GM10266 (cell line): ENCODE measurements around the gene MRPL36.

ENCODE experiments used
- DNase-seq: peaks from one replicate; pipeline ENCODE4 v3.0.0; 2012; ENCODE audit errors: extremely low spot score
- TF ChIP-seq, protein P1 (sequence below): IDR thresholded peaks from 2 replicates; pipeline ENCODE4 v1.5.1; 2012; ENCODE audit warnings: mild to moderate bottlenecking, low read depth; ENCODE audit not compliant: control insufficient read depth, insufficient read depth; ENCODE audit errors: missing control alignments

The MRPL36 gene

DNA sequence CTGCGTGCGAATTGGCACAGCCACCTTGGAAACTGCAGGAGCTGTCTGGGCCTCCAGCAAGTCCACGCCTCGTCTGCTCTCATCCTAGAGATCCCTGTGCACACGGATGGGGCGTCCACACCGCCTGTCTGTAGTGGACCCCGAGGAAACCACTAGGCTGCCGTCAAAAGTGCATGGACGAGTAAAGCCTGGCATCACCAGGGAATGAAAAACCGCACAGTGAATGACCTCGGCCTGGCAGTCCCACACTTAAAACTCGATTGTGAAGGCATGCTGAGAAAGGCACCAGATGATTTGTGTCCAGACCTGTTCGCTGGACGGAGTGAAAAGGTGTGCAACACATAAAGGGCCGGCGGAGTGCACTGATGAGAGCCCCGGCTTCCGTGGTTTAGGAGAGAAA lies 50.8 kb downstream of the MRPL36 start:
- DNase-seq, result no peak
- TF ChIP-seq, protein P1, sequence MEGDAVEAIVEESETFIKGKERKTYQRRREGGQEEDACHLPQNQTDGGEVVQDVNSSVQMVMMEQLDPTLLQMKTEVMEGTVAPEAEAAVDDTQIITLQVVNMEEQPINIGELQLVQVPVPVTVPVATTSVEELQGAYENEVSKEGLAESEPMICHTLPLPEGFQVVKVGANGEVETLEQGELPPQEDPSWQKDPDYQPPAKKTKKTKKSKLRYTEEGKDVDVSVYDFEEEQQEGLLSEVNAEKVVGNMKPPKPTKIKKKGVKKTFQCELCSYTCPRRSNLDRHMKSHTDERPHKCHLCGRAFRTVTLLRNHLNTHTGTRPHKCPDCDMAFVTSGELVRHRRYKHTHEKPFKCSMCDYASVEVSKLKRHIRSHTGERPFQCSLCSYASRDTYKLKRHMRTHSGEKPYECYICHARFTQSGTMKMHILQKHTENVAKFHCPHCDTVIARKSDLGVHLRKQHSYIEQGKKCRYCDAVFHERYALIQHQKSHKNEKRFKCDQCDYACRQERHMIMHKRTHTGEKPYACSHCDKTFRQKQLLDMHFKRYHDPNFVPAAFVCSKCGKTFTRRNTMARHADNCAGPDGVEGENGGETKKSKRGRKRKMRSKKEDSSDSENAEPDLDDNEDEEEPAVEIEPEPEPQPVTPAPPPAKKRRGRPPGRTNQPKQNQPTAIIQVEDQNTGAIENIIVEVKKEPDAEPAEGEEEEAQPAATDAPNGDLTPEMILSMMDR, result no peak
